ENCODE measurements around the gene PLEKHF1. TPM values are rescaled to one million over a fixed set of nuclear protein-coding genes. Genes with fewer than 3 reads are reported as not detected.

The PLEKHF1 gene
- total RNA-seq, 1 donor from 2014 or later = 26.7 TPM

DNA sequence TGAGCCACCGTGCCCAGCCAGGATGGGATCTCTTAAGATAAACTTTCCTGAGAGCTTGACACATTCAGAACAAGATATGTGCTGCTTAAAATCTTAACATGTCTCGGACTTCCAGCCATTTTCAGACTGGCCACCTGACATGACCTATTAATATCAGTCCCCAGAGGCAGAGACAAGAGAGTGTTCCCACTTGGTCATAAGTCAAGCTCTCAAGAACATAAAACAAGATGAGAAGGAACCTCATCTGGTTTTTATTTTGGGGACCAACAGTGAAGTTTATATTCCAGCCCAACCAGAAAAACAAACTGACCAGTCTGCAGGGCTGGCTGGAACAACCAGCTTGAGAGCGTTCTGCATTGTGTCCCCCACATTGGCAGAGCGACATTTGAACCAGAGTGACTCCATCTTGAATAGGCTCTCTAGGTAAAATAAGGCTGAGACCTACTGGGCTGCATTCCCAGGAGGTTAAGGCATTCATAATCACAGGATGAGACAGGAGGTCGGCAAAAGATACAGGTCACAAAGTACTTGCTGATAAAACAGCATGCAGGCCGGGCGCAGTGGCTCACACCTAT lies 21.8 kb upstream of the PLEKHF1 start:
- DNase-seq = no peak
- no peaks in the 10 kb centered on the region for H3K36me3 Mint-ChIP-seq (ENCODE audit: low read depth)
- H3K4me1 Mint-ChIP-seq = peaks cover 17% of the 10 kb centered on the region
- H3K9me3 Mint-ChIP-seq = no peaks in the 10 kb centered on the region
- no peak overlapping the region for H3K4me3 Mint-ChIP-seq
- intact Hi-C loops (cut with micrococcal nuclease) = no loop called here
- peaks cover 12% of the 10 kb centered on the region for H3K27me3 Mint-ChIP-seq
- no peak overlapping the region for H3K27ac Mint-ChIP-seq

DNA sequence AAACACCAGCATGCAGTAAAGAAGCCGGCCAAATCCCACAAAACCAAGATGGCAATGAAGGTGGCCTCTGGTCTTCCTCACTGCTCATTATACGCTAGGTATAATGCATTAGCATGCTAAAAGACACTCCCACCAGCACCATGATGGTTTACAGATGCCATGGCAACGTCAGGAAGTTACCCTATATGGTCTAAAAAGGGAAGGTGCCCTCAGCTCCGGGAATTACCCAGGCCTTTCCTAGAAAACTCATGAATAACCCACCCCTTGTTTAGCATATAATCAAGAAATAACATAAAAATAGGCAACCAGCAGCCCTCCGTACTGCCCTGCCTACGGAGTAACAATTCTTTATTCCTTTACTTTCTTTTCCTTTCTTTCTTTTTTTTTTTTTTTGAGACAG lies 21.1 kb upstream of the PLEKHF1 start:
- Mint-ChIP-seq H3K9me3 (no peaks in the 10 kb centered on the region), H3K4me3 (no peak overlapping the region), H3K27me3 (peaks cover 13% of the 10 kb centered on the region), H3K4me1 (peaks cover 17% of the 10 kb centered on the region), H3K27ac (no peak overlapping the region), H3K36me3 (ENCODE audit: low read depth) (no peaks in the 10 kb centered on the region)
- intact Hi-C loops (cut with micrococcal nuclease) = no loop called here
- DNase-seq = no peak

DNA sequence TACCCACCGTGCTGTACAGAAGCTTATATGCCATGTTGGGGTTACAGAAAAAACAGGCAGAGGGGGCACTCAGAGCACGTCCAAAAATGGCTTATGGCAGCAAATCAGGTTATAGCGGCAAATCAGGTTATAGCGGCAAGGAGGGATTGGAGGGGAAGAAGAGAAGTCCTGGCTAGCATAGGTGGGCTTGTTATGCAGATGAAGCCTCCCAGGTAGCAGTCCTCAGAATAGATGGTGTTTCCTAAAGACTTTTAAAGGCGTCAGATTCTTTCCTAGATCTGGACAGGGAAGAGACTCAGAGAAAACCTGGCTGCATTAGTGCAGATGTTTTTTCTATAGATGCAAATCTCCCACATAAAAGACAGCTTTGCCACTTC lies 19.8 kb upstream of the PLEKHF1 start:
- no peak for DNase-seq
- Mint-ChIP-seq H3K4me3 (no peak overlapping the region), H3K4me1 (peaks cover 17% of the 10 kb centered on the region), H3K27me3 (peaks cover 15% of the 10 kb centered on the region), H3K27ac (no peak overlapping the region), H3K36me3 (ENCODE audit: low read depth) (no peaks in the 10 kb centered on the region), H3K9me3 (no peaks in the 10 kb centered on the region)
- intact Hi-C loops (cut with micrococcal nuclease) = no loop called here

DNA sequence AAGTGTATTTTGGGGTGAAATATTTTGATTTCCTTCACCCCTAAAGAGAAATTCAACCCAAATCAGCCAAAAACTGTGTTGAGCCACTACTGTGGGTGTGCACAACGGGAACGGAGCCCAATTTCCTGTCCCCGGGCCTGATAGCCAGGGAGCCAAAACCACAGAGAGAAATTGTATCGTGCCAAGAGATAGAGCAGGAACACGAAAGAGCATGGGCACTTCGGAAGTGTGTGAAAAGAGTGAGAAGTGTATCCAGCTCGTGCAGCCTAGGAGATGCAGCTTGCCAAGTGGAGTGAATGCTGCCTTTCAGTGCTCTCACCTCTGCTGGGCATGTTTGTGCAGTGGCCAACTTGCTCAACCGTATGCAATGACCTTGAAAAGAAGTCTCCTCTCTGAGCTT lies 19.4 kb upstream of the PLEKHF1 start:
- H3K27me3 Mint-ChIP-seq = peaks cover 16% of the 10 kb centered on the region
- peak overlapping the region; percentile 15 for H3K4me3 Mint-ChIP-seq
- no peak overlapping the region for H3K27ac Mint-ChIP-seq

DNA sequence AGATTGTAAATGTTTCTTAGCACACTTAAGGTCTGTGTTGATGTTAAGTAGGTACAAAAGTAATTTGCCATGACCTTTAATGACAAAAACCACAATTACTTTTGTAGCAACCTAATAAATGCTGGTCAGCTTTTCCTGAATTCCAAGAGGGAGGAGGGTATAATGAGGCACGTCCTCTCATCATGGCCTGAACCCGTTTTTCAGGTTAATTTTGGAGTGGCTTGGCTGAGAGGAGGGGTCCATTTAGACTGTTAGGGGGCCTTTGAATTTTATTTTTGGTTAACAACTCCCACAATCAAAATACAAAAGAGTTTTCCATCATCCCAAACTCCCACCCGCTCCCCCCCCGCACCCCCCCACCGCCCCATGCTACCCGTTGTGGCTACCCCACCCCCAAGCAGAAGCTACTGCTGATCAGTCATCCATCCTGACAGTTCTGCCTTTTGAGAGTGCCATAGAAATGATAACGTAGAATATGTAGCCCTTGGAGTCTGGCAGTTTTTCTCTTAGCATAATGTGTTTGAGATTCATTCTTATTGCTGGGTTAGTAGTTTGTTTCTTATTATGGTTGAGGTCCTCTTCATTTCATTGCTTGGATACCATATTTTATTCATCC lies 14.4 kb upstream of the PLEKHF1 start:
- Mint-ChIP-seq H3K4me1 (peaks cover 14% of the 10 kb centered on the region), H3K27me3 (peaks cover 28% of the 10 kb centered on the region), H3K4me3 (no peak overlapping the region), H3K36me3 (ENCODE audit: low read depth) (no peaks in the 10 kb centered on the region), H3K27ac (no peak overlapping the region), H3K9me3 (no peaks in the 10 kb centered on the region)
- no peak for DNase-seq
- intact Hi-C loops (cut with micrococcal nuclease) = no loop called here

More for the DNA sequence above, 19.4 kb upstream of the PLEKHF1 start:
- DNase-seq = peak; percentile 66
- intact Hi-C loops (cut with micrococcal nuclease) = no loop called here
- Mint-ChIP-seq H3K4me1 (peaks cover 17% of the 10 kb centered on the region), H3K9me3 (no peaks in the 10 kb centered on the region), H3K36me3 (ENCODE audit: low read depth) (no peaks in the 10 kb centered on the region)

DNA sequence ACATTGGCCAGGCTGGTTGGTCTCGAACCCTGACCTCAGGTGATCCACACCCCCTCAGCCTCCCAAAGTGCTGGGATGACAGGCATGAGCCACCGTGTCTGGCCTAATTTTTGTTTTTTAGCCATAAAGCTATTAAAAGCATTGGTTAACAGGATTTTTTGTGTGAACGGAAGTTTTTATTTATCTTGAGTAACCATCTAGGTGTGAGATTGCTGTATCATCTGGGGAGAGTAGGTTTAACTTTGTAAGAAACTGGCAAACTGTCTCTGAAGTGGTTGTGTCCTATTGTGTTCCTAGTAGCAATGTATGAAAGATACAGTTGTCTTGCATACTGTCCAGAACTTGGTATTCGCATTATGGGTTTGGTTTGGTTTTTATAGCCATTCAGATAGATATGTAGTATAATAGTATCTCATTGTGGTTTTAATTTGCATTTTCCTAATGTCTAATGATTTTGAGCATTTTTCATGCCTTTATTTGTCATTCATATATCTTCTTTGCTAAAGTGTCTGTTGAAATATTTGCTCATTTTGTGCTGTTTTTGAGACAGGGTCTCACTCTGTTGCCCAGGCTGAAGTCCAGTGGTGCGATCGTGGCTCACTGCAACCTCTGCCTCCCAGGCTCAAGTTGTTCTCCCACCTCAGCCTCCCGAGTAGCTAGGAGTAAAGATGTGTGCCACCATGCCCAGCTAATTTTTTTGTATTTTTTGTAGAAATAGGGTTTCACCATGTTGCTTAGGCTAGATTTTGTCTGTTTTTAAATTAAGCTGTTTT lies 13.5 kb upstream of the PLEKHF1 start:
- Mint-ChIP-seq H3K4me3 (no peak overlapping the region), H3K4me1 (peaks cover 7% of the 10 kb centered on the region), H3K27ac (no peak overlapping the region), H3K27me3 (peaks cover 26% of the 10 kb centered on the region), H3K36me3 (ENCODE audit: low read depth) (no peaks in the 10 kb centered on the region), H3K9me3 (no peaks in the 10 kb centered on the region)
- intact Hi-C loops (cut with micrococcal nuclease) = no loop called here
- no peak for DNase-seq

DNA sequence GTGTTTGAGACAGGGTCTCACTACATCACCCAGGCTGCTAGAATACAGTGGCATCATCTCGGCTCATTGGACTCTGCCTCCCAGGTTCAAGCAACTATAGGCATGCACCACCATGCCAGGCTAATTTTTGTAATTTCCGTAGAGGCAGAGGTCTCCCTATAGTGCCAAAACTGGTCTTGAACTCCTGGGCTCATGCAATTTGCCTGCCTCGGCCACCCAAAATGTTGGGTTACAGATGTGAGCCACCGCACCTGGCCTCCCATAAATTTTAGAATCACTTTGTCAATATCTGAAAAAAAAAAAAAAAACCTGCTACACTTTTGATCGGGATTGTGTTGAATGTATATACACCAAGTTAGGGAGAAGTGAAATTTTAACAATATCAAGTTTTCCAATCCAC lies 11.9 kb upstream of the PLEKHF1 start:
- H3K4me1 Mint-ChIP-seq = peaks cover 7% of the 10 kb centered on the region
- no peaks in the 10 kb centered on the region for H3K9me3 Mint-ChIP-seq
- intact Hi-C loops (cut with micrococcal nuclease) = no loop called here
- no peak overlapping the region for H3K4me3 Mint-ChIP-seq
- no peak overlapping the region for H3K27ac Mint-ChIP-seq
- H3K36me3 Mint-ChIP-seq (ENCODE audit: low read depth) = no peaks in the 10 kb centered on the region
- DNase-seq = no peak
- H3K27me3 Mint-ChIP-seq = peaks cover 24% of the 10 kb centered on the region

DNA sequence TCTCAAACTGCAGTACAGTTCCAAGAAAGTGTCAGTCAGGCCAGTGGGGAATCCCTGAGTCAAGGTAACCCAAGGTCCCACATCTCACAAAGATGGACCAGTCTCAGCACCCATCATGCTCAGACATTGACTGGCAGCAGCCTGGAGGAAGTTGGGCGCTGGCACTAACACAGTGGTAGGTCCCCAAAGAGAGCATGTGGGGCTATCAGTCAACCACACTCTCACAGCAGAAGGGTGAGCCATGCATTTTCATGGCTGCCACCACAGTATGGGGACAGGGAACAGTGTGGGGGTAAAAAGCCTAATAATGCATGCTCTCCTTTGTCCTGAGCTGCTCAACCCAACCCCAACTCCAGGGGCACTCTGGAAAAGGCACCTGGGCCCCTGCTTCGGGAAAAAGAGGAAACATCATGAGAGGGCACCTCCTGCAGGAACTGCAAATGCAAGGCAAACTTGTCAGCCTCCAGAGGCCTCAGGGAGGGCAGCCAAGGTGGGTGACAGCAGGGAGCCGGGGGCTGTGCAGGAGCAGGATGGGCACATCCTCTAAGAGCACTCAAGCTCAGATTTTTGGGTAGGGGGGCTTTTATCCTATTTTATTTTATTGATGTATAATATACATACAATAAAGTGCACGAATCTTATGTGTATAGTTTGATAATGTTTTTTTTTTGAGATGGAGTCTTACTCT lies 9.5 kb upstream of the PLEKHF1 start:
- Mint-ChIP-seq H3K27me3 (peaks cover 20% of the 10 kb centered on the region), H3K27ac (no peak overlapping the region), H3K36me3 (ENCODE audit: low read depth) (no peaks in the 10 kb centered on the region), H3K4me3 (no peak overlapping the region), H3K9me3 (no peaks in the 10 kb centered on the region), H3K4me1 (peaks cover 10% of the 10 kb centered on the region)
- intact Hi-C loops (cut with micrococcal nuclease) = no loop called here
- no peak for DNase-seq

DNA sequence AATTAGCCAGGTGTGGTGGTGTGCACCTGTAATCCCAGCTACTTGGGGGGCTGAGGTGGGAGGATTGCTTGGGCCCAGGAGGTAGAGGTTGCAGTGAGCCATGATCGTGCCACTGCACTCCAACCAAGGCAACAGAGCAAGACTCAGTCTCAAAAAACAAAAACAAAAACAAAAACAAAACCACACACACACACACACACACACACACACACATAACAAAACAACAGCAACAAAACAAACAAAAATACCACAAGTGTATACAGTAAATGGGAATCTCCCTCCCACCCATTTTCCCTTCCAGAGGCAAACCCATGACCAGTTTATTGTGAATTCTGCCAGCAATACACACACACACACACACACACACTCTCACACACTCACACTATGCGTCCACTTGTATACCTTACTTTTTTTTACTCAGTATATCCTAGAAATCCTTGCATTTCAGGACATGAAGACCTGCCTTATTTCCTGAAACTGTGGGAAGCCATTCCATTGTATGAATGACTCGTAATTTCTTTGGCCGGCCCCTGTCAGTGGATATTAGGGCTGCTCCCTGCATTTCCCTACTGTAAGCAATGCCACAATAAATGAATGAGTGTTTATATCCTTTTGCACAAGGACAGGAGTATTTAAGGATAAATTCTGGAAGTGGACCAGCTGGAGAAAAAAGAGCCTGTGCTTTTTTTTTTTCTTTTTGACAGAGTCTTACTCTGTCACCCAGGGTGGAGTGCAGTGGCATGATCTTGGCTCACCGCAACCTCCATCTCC lies 6.9 kb upstream of the PLEKHF1 start:
- Mint-ChIP-seq H3K4me3 (no peak overlapping the region), H3K9me3 (no peaks in the 10 kb centered on the region), H3K27me3 (no peaks in the 10 kb centered on the region), H3K27ac (no peak overlapping the region), H3K4me1 (peaks cover 28% of the 10 kb centered on the region), H3K36me3 (ENCODE audit: low read depth) (no peaks in the 10 kb centered on the region)
- no peak for DNase-seq
- intact Hi-C loops (cut with micrococcal nuclease) = no loop called here

DNA sequence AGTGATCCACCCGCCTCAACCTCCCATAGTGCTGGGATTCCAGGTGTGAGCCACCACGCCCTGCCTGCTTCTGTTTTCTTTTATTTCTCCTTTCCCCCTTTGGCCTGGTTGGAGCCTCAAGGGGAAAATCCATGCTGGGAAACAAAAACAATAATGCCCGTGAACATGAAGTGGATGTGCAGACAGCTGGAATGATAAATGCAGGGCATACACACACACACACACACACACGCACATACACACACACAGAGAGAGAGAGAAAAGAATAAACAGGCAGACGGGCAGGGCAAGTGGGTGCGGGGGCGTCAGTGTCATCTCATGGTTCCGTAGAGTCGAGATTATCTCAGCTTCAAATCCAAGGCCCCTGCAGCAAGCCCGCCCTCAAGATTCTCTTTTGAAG lies 4.4 kb upstream of the PLEKHF1 start:
- no peaks in the 10 kb centered on the region for H3K9me3 Mint-ChIP-seq
- peaks cover 30% of the 10 kb centered on the region for H3K4me1 Mint-ChIP-seq
- H3K4me3 Mint-ChIP-seq = no peak overlapping the region
- H3K36me3 Mint-ChIP-seq (ENCODE audit: low read depth) = no peaks in the 10 kb centered on the region
- intact Hi-C loops (cut with micrococcal nuclease) = no loop called here
- peak; percentile 63 for DNase-seq
- no peaks in the 10 kb centered on the region for H3K27me3 Mint-ChIP-seq
- H3K27ac Mint-ChIP-seq = peak overlapping the region; percentile 26

DNA sequence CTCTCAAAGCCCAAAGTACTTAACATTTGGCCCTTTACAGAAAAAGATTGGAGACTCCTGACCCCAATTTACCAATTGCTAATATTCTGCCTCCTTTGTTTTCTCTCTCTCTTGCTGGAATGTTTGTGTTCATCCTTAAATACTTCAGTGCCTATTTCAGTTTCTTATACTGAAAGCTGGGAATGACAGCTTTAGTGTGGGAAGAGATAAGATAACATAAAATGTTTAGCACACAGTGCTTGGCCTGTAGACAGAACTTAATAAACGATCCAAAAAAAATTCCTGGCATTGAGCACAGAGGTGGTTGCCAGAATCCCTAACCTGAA lies 3.0 kb upstream of the PLEKHF1 start:
- H3K4me3 Mint-ChIP-seq = peak overlapping the region; percentile 64

DNA sequence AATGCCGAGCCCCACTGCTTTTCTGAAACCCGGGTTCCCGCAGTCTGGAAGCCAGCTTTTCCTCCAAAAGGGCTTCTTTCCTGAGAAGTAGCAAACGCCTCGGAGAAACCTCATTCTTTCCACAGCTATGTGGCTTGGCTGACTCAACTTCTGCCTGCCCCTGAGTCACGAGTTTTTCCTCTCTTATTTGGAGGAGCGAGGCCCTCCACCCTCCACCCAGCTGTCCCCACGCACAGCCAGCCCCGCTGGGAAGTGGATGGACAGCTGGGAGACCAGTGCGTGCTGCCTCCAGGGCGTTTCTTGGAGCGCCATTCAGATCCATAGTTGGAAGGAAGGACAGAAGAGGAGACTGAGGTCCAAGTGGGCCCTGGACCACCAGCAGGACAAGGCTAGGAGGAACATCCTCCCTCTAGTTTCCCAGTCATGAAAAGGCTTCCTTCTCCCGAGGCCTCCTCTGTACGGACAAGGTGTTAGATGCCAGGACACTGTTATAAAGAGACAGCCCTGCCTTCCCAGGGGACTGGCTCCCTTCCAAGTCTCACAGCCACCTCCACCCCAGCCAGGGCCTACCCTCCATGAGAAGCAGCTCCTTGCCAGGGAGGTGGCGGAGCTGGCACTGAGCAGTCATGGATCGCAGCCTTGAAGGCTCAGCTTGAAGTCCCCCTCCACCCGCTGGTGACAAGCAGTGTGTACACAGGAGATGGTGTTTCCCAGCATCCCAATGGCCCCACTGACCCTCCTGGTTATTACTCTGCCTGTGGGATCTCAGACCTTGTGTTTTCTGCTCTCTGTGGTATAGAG lies 2.5 kb upstream of the PLEKHF1 start:
- intact Hi-C loops (cut with micrococcal nuclease) = no loop called here
- Mint-ChIP-seq H3K9me3 (no peaks in the 10 kb centered on the region), H3K27ac (peak overlapping the region; percentile 90), H3K36me3 (ENCODE audit: low read depth) (peaks cover 9% of the 10 kb centered on the region), H3K27me3 (no peaks in the 10 kb centered on the region), H3K4me3 (peak overlapping the region; percentile 64), H3K4me1 (peaks cover 39% of the 10 kb centered on the region)
- peak; percentile 64 for DNase-seq

More for the DNA sequence above, 3.0 kb upstream of the PLEKHF1 start:
- peaks cover 6% of the 10 kb centered on the region for H3K36me3 Mint-ChIP-seq (ENCODE audit: low read depth)
- no peaks in the 10 kb centered on the region for H3K9me3 Mint-ChIP-seq
- peaks cover 36% of the 10 kb centered on the region for H3K4me1 Mint-ChIP-seq
- no peaks in the 10 kb centered on the region for H3K27me3 Mint-ChIP-seq
- no peak for DNase-seq
- intact Hi-C loops (cut with micrococcal nuclease) = no loop called here
- peak overlapping the region; percentile 90 for H3K27ac Mint-ChIP-seq

Measured in activated CD4-positive, alpha-beta T cell treated with anti-CD3 and anti-CD28 coated beads, Interleukin-2, amount 10 ng/mL, durations not matched to agents 24 days and 14 days (primary cell).